ENCODE measurements around the gene UBL3. TPM values are rescaled to one million over a fixed set of nuclear protein-coding genes. Genes with fewer than 3 reads are reported as not detected.

Gene UBL3, protein sequence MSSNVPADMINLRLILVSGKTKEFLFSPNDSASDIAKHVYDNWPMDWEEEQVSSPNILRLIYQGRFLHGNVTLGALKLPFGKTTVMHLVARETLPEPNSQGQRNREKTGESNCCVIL
- 48.2 TPM for total RNA-seq

DNA sequence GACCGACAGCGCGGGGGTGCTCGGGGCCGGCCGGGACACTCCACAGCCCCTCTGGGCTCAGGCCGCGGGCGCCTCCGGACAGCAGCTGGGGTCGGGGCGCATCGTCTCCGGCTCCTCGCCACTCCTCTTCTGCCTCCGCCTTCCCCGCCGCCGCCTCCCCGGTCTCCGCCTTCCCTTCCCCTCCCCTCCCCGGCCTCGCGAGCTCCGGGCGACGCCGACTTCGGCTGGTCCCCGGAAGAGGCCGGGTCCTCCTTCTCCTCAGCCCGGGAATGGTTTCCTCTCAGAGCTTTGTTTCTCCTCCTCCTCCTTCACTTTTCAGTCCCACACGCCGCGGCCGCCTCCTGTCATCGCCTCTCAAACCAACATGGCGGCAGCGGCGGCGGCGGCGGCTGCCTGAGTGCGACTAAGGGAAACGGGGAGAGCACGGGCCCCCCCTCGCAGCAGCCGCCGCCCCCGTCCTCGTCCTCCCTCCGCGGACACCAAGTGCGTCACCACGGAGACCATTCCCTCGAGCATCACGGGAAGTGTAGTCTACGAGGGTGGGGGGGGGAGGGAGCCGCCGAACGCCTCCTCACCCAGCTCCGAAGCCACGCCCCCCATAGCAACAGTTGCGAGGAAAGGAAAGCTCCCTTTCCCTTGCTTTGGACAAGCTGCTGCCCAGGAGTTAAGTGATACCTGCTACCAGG lies at the start of gene UBL3:
TSS of gene UBL3 (minus strand) at position 405 of the 686 bp plus-strand sequence. CDS start 1,079 bp downstream, outside the sequence.
- H3K4me3 ChIP-seq (ENCODE audit: low read length) = peak within 1 kb of the TSS; percentile 98
- peaks cover 18% of the 10 kb centered on the region for H3K4me1 ChIP-seq (ENCODE audit: insufficient read depth, low read length)
- H3K27me3 ChIP-seq (ENCODE audit: insufficient read depth, low read length) = no peaks in the 10 kb centered on the region
- no peaks in the 10 kb centered on the region for H3K9me3 ChIP-seq (ENCODE audit: low read depth, low read length)

DNA sequence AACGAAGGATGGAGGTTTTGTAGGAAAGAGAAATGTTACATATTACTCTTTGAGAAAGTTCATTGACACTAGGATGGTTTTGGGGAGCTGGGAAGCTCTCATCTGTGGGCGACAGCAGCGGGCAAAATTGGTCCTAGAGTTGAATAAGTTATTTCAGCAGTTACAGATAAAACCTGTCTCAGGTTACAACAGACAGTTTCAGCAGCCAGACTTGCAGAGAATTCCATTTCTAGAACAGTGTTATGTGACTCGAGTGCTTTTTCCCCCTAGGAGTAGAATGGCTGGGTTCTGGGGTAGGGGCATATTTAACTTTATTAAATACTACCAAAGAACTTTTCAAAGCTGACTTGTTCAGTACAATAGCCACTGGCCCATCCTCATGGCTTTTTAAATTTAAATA lies 46.7 kb upstream of the UBL3 start:
- Histone ChIP-seq H3K9me3 (ENCODE audit: low read depth, low read length) (no peaks in the 10 kb centered on the region), H3K4me3 (ENCODE audit: low read length) (no peak overlapping the region), H3K27me3 (ENCODE audit: insufficient read depth, low read length) (no peaks in the 10 kb centered on the region), H3K4me1 (ENCODE audit: insufficient read depth, low read length) (peaks cover under 1% of the 10 kb centered on the region)

DNA sequence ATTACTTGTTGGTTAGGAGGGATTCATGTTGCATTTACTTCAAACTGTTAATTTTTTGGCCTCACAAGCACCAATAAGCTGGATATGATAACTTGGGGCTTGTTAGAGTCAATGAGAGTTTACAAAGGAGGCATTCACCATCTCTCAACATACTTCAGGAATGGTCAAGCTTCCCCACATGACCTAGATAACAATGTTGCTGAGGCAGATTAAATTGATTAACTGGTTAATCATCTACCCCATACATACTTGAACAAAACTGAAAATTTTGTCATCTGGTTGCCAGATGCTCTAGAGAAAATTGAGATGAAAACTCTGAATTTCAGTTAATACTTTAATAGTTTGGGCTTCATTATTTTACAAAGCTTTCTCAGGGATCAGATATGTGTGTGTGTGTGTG lies 43.0 kb upstream of the UBL3 start:
- Histone ChIP-seq H3K4me3 (ENCODE audit: low read length) (no peak overlapping the region), H3K4me1 (ENCODE audit: insufficient read depth, low read length) (no peaks in the 10 kb centered on the region), H3K9me3 (ENCODE audit: low read depth, low read length) (no peaks in the 10 kb centered on the region), H3K27me3 (ENCODE audit: insufficient read depth, low read length) (no peaks in the 10 kb centered on the region)

DNA sequence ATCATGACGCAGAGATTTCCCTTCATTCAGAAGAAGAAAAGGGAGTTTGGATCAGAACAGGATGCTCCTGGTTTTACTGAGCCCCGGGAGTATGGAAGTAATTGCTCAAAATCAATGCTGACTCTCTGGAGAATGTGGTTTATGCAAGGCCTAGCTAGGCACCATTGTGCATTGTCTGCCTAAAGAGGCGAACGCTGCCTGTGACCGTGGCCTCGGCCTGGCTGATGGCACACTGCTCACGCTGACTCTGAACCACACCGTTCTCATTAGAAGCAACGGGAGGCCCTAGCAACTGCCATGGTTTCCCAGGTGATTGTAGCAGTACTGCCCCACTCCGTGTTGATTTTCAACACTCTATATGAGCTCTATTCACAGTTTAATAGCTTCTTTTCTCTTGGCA lies 41.7 kb upstream of the UBL3 start:
- Histone ChIP-seq H3K9me3 (ENCODE audit: low read depth, low read length) (no peaks in the 10 kb centered on the region), H3K4me1 (ENCODE audit: insufficient read depth, low read length) (no peaks in the 10 kb centered on the region), H3K27me3 (ENCODE audit: insufficient read depth, low read length) (no peaks in the 10 kb centered on the region), H3K4me3 (ENCODE audit: low read length) (no peak overlapping the region)

DNA sequence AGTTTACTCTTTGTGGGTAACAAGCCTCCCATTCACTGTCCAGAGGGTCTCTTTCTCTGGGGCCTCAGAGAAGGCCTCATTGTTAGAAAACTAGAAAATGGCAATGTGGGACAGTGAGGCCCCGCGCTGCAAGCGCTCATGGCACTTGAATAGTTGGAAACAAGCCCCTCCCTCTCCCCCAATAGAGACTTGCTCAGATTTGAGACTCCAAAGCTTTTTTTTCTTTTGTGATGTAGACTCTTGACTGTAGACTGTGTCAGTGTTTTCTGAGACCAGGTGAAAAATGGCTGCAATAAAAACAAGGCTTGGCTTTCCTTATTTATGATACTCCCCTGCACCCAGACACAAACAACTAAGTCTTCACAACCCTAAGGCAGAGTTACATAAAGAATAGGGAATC lies 38.7 kb upstream of the UBL3 start:
- no peak overlapping the region for H3K4me3 ChIP-seq (ENCODE audit: low read length)
- no peaks in the 10 kb centered on the region for H3K9me3 ChIP-seq (ENCODE audit: low read depth, low read length)
- H3K4me1 ChIP-seq (ENCODE audit: insufficient read depth, low read length) = no peaks in the 10 kb centered on the region
- H3K27me3 ChIP-seq (ENCODE audit: insufficient read depth, low read length) = no peaks in the 10 kb centered on the region

DNA sequence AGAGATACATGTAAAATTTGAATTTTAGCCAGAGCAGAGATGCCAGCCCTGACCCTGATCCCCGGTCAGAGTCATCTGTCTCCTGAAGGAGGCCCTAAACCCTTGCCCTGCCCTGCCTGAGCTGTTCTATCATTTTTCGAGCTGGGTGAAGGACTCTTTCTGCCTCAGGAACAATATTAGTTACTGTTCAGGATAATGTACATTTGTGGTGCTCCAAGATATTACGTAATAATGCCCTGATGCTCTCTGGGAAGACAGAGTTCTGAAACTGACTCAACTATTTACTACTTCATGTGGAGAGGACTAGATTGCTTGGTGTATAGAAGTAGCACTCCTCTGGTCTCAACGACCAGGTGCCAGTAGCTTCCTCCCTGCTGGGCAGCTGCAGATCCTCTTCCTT lies 37.9 kb upstream of the UBL3 start:
- Histone ChIP-seq H3K27me3 (ENCODE audit: insufficient read depth, low read length) (no peaks in the 10 kb centered on the region), H3K4me1 (ENCODE audit: insufficient read depth, low read length) (no peaks in the 10 kb centered on the region), H3K9me3 (ENCODE audit: low read depth, low read length) (no peaks in the 10 kb centered on the region), H3K4me3 (ENCODE audit: low read length) (no peak overlapping the region)

DNA sequence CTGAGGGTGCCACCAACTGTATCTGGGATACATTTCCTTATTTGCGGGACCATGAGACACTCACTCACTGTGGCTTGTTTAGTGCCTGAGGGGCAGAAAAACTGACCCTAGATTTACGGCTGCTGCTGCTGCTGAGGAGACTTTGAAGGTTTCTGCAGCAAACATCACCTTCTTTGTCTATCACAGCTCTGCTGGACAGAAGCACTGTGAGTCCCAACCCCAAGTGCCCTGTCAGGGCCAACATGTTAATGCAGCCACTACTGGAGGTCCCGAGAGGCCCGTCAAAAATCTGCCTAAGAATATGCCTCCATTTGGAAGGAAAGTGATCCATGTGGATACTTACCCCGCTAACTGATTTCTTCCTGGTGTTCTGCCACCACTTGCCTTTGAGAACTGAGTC lies 37.3 kb upstream of the UBL3 start:
- Histone ChIP-seq H3K27me3 (ENCODE audit: insufficient read depth, low read length) (no peaks in the 10 kb centered on the region), H3K4me1 (ENCODE audit: insufficient read depth, low read length) (no peaks in the 10 kb centered on the region)

DNA sequence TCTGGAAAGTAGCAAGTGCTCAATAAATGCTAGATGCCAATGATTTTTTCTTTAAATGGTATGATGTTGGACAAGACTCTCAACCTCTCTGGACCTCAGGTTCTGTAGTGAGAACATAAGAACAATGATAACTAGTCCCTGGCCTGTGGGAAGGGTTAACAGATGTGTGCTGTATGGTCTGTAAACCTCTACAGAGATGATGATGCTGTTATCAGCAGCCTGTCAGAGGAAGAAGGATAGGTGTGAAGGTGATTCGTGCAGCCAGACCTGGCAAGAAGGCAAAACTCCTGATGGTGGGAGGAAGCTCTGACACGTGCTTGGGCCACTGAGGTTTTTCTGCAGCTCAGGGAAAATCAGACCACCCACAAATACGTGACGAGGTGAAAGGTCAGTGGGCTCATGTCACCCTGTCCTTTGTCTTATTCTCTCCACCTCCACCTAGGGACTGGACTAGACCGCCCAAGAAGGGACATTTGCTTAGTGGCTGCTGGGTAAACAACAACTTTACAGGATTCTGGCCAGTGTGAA lies 36.7 kb upstream of the UBL3 start:
- Histone ChIP-seq H3K27me3 (ENCODE audit: insufficient read depth, low read length) (no peaks in the 10 kb centered on the region), H3K4me1 (ENCODE audit: insufficient read depth, low read length) (no peaks in the 10 kb centered on the region)

More for the DNA sequence above, 37.3 kb upstream of the UBL3 start:
- Histone ChIP-seq H3K4me3 (ENCODE audit: low read length) (no peak overlapping the region), H3K9me3 (ENCODE audit: low read depth, low read length) (no peaks in the 10 kb centered on the region)

DNA sequence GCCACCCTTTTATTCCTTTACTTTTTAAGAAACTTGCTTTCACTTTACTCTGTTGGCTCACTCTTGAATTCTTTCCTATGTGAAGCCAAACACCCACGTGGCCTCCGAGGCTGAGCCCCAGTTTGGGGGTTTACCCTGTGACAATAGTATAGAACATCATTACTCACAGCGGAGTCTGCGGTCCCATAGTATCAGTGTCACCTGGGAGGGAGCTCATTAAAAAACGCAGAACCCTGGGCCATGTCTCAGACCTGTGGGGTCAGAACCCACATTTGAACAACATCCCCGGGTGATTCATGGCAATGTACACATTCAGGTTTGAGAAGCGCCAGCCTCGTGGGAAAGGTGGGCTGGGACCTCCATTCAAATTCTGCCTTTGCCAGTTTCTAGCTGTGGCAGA lies 36.0 kb upstream of the UBL3 start:
- Histone ChIP-seq H3K4me3 (ENCODE audit: low read length) (no peak overlapping the region), H3K27me3 (ENCODE audit: insufficient read depth, low read length) (no peaks in the 10 kb centered on the region), H3K9me3 (ENCODE audit: low read depth, low read length) (no peaks in the 10 kb centered on the region), H3K4me1 (ENCODE audit: insufficient read depth, low read length) (no peaks in the 10 kb centered on the region)

More for the DNA sequence above, 36.7 kb upstream of the UBL3 start:
- no peak overlapping the region for H3K4me3 ChIP-seq (ENCODE audit: low read length)
- H3K9me3 ChIP-seq (ENCODE audit: low read depth, low read length) = no peaks in the 10 kb centered on the region

DNA sequence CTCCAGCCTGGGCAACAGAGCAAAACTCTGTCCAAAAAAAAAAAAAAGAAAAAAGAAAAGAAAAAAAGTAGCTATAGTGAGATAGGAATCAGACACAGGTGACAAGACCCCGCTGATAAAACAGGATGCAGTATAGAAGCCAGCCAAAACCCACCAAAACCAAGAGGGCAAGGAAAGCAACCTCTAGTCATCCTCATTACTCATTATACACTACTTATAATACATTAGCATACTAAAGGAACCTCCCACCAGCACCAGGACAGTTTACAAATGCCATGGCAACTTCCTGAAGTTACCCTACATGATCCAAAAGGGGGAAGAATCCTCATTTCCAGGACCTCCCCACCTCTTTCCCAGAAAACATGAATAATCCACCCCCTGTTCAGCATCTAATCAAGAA lies 35.6 kb upstream of the UBL3 start:
- no peaks in the 10 kb centered on the region for H3K9me3 ChIP-seq (ENCODE audit: low read depth, low read length)
- no peaks in the 10 kb centered on the region for H3K4me1 ChIP-seq (ENCODE audit: insufficient read depth, low read length)
- H3K4me3 ChIP-seq (ENCODE audit: low read length) = no peak overlapping the region
- H3K27me3 ChIP-seq (ENCODE audit: insufficient read depth, low read length) = no peaks in the 10 kb centered on the region

DNA sequence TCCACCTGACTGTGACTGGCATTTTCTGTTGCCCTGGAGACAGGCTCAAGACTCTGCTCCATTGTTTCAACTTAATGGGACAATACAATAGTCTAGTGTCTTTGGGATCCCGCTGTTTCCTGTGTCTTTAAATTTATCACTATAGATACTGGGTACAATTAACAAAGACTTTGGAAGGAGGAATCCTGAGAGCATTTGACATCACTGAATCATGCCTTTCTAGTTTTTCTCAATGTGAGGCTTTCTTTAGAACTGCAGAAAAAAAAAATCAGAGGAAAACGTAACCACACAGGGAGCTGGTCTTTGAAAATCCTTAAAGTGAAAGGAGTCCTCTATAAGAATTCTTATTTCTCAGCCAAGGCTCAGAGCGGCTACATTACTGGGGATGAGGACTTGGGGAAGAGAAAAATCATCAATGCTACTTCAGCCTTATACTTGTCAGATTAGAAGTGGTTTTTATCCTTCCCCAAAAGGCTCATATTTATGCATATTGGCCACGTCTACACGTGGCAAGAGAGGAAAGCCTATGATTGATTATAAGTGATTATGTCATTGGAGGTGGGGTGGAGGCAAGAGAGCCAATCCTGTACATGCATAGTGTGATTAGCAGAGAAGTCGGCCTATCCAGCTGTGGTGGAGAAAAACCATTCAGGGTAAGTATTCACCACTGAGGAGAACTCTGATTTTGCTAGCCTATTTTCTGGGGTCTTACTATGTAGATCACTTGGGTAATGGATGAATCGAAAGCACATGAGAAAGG lies 34.4 kb upstream of the UBL3 start:
- H3K27me3 ChIP-seq (ENCODE audit: insufficient read depth, low read length) = no peaks in the 10 kb centered on the region
- no peaks in the 10 kb centered on the region for H3K4me1 ChIP-seq (ENCODE audit: insufficient read depth, low read length)
- no peaks in the 10 kb centered on the region for H3K9me3 ChIP-seq (ENCODE audit: low read depth, low read length)
- H3K4me3 ChIP-seq (ENCODE audit: low read length) = no peak overlapping the region

DNA sequence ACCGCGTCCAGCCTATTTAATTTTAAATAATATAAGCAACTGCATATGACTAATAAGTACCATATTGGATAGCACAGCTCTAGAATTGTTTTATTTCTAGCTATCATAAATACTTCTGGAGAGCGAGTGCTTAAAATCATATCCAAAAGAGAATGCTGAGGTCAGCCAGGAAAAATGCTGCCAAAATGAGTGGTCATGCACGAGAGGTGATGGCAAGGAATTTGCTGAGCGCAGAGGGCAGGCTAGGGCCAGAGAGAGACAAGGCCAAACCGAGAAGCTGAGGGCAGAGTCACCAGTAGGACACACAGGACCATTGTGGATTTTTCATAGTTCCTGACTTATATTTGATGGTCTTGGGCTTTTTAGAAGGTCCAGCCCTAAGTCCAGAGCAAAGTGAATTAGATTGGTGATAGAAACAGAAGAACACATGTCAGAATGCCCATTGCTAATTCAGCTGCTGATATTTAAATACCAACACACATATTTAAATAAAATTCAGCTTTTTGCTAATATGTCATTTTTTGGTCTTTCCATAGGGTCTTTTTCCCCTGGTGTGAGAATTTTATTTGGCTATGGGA lies 33.6 kb upstream of the UBL3 start:
- no peaks in the 10 kb centered on the region for H3K4me1 ChIP-seq (ENCODE audit: insufficient read depth, low read length)
- H3K9me3 ChIP-seq (ENCODE audit: low read depth, low read length) = no peaks in the 10 kb centered on the region
- no peaks in the 10 kb centered on the region for H3K27me3 ChIP-seq (ENCODE audit: insufficient read depth, low read length)
- no peak overlapping the region for H3K4me3 ChIP-seq (ENCODE audit: low read length)

DNA sequence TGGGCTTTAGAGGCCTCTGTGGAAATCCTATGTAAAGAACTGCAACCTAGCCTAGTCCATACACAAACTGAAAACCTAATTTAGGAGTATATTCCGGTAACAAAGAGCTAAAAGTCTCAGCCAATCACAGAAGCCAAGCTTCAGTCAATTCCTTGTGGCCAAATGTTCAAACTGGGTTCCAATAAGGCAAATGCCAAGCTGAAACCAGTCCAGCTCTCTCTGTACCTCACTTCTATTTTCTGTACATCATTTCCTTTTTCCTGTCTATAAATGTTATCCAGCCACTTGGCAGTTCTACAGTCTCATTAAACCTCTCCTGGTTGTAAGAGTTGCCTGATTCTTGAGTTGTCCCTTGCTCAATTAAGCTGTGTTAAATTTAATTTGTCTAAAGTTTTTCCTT lies 31.7 kb upstream of the UBL3 start:
- H3K4me3 ChIP-seq (ENCODE audit: low read length) = no peak overlapping the region
- H3K9me3 ChIP-seq (ENCODE audit: low read depth, low read length) = no peaks in the 10 kb centered on the region
- no peaks in the 10 kb centered on the region for H3K4me1 ChIP-seq (ENCODE audit: insufficient read depth, low read length)
- H3K27me3 ChIP-seq (ENCODE audit: insufficient read depth, low read length) = no peaks in the 10 kb centered on the region

DNA sequence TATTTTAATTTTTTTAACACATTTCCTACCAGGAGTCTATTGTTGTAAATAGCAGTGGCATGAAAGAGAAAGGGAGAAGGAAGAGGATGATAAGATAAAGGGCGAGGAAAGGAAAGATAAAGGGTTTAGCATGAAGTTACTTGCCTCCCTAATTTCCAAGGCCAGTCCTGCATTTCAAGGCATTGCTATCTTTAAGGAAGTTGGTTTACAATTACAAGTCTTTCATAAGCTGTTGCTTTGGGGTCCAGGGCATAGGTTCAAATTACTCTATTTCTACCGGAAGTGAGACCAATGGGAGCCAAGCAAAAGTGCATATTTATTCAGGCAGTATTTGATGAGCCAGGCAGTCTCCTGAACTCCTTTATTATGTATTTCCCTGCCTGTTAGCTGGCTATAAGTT lies 27.7 kb upstream of the UBL3 start:
- Histone ChIP-seq H3K27me3 (ENCODE audit: insufficient read depth, low read length) (peaks cover 12% of the 10 kb centered on the region), H3K9me3 (ENCODE audit: low read depth, low read length) (no peaks in the 10 kb centered on the region), H3K4me3 (ENCODE audit: low read length) (no peak overlapping the region), H3K4me1 (ENCODE audit: insufficient read depth, low read length) (no peaks in the 10 kb centered on the region)

DNA sequence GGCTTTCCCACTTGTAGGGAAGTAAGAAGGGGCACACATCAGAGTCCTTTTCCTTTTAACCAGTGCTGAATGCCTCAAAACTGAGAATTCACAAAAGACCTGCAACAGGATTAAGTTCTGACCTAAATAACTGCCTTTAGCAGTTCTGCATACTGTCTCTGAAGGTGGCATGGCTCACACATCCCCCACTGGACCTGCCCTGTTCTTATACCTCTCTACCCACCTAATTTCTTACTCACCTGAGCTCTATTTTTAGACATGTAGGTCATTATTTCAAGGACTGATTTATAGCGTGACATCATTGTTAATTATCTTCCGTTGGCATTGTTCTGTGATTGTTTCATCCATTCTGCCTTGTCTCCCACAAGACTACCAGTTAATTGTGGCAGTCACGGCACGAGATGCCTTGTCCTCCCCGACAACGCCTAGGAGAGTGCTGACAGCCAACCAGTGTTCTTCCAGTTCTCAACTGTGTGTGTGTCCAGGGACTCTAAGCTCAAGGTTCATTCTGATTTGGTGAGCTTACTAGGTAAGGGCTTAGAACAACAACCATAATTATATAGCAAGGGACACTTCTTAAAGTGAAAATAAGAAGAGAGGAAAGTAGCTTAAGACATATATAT lies 27.1 kb upstream of the UBL3 start:
- H3K4me1 ChIP-seq (ENCODE audit: insufficient read depth, low read length) = no peaks in the 10 kb centered on the region
- no peak overlapping the region for H3K4me3 ChIP-seq (ENCODE audit: low read length)
- H3K9me3 ChIP-seq (ENCODE audit: low read depth, low read length) = no peaks in the 10 kb centered on the region
- peaks cover 12% of the 10 kb centered on the region for H3K27me3 ChIP-seq (ENCODE audit: insufficient read depth, low read length)

Measured in mononuclear cell (primary cell).